IMR-90 (cell line): ENCODE results near the gene AXIN1. TPM values are rescaled to one million over a fixed set of nuclear protein-coding genes. Genes with fewer than 3 reads are reported as not detected.
A peak's percentile ranks its signal among the peaks of the same experiment; 100 is the strongest.
"Not testable (repeated sequence)": the region's sequence is repeated elsewhere in the genome, so short reads cannot be mapped to it uniquely, and the experiment has no call there.

Source experiments
- ATAC-seq: fragments of 200-7000 bp; cut with Tn5 transposase; 2 replicates; pipeline ENCODE4 v1.9.1; 2020; ENCODE audit warnings: low read depth, mild to moderate bottlenecking, moderate library complexity
- BruUV-seq: library from RNA; stranded (reverse); fragments of 400-500 nt; replicated peaks from 2 replicates; lab custom pipeline; 2021; lab: Mats Ljungman, UMichigan
- CTCF ChIA-PET: fragments of 300-600 bp; formaldehyde crosslinking; extraction: SDS; loops from one replicate; lab custom pipeline; 2021; ENCODE audit warnings: antibody characterized with exemption; lab: Yijun Ruan, JAX
- POLR2A ChIA-PET: fragments of 300-600 bp; sonication (Branson Sonifier 250); formaldehyde crosslinking; loops from one replicate; lab custom pipeline; 2022; ENCODE audit warnings: antibody characterized with exemption; ENCODE audit not compliant: unreplicated experiment; lab: Charles Lee
- DNase-seq: peaks from one replicate; pipeline ENCODE4 v3.0.0; 2013
- H2AFZ ChIP-seq: replicated peaks from 2 replicates; pipeline ENCODE3; 2013; ENCODE audit warnings: low read length, mild to moderate bottlenecking; ENCODE audit not compliant: poor library complexity
- H2AK5ac ChIP-seq: 2 replicates; pipeline ENCODE4 v1.6.1; 2013; ENCODE audit warnings: low read depth, low read length, inconsistent platforms
- H2AK9ac ChIP-seq: replicated peaks from 2 replicates; pipeline ENCODE3; 2013; ENCODE audit warnings: mild to moderate bottlenecking, low read depth, low read length, moderate library complexity; ENCODE audit not compliant: poor library complexity
- H2BK120ac ChIP-seq: 2 replicates; pipeline ENCODE4 v1.6.1; 2013; ENCODE audit warnings: low read depth, low read length, inconsistent platforms
- H2BK15ac ChIP-seq: 3 replicates; pipeline ENCODE4 v1.6.1; 2013; ENCODE audit warnings: low read depth, low read length, inconsistent platforms
- H2BK20ac ChIP-seq: 2 replicates; pipeline ENCODE4 v1.6.1; 2013; ENCODE audit warnings: low read depth, mild to moderate bottlenecking, inconsistent platforms, low read length, moderate library complexity
- H2BK5ac ChIP-seq: 2 replicates; pipeline ENCODE4 v1.6.1; 2013; ENCODE audit warnings: mild to moderate bottlenecking, low read depth, low read length, inconsistent platforms; ENCODE audit not compliant: poor library complexity, severe bottlenecking
- H3K14ac ChIP-seq: replicated peaks from 2 replicates; pipeline ENCODE4 v1.6.1; 2013; ENCODE audit warnings: low read depth, low read length, inconsistent platforms
- H3K18ac ChIP-seq: 2 replicates; pipeline ENCODE4 v1.6.1; 2013; ENCODE audit warnings: low read depth, low read length, control low read depth
- H3K23ac ChIP-seq: 2 replicates; pipeline ENCODE4 v1.6.1; 2013; ENCODE audit warnings: low read depth, low read length, inconsistent platforms
- H3K27ac ChIP-seq: 2 replicates; pipeline ENCODE4 v1.5.1; 2013; ENCODE audit warnings: mild to moderate bottlenecking, control low read depth, low read length; ENCODE audit not compliant: insufficient read depth
- H3K27me3 ChIP-seq: 2 replicates; pipeline ENCODE4 v1.6.1; 2013; ENCODE audit warnings: low read length; ENCODE audit not compliant: control insufficient read depth, insufficient read depth
- H3K36me3 ChIP-seq: 2 replicates; pipeline ENCODE4 v1.6.1; 2013; ENCODE audit warnings: low read length, mixed read lengths; ENCODE audit not compliant: control insufficient read depth, insufficient read depth
- H3K4ac ChIP-seq: 2 replicates; pipeline ENCODE4 v1.6.1; 2013; ENCODE audit warnings: low read depth, low read length, inconsistent platforms
- H3K4me1 ChIP-seq: 2 replicates; pipeline ENCODE4 v1.6.1; 2013; ENCODE audit warnings: low read length, mixed read lengths; ENCODE audit not compliant: control insufficient read depth, insufficient read depth
- H3K4me2 ChIP-seq: 2 replicates; pipeline ENCODE4 v1.6.1; 2013; ENCODE audit warnings: low read depth, mild to moderate bottlenecking, control low read depth, low read length, moderate library complexity
- H3K4me3 ChIP-seq: 2 replicates; pipeline ENCODE4 v1.5.1; 2013; ENCODE audit warnings: low read depth, mild to moderate bottlenecking, control low read depth, low read length, moderate library complexity; ENCODE audit not compliant: insufficient read depth
- H3K56ac ChIP-seq: 2 replicates; pipeline ENCODE4 v1.6.1; 2013; ENCODE audit warnings: low read length, inconsistent platforms; ENCODE audit not compliant: insufficient read depth; ENCODE audit errors: extremely low read depth
- H3K79me1 ChIP-seq, 2 experiments: 2 replicates each; pipeline ENCODE4 v1.6.1; 2013; ENCODE audit warnings: low read length in 2 of 2, inconsistent platforms in 1 of 2, low read depth in 1 of 2
- H3K9ac ChIP-seq: 2 replicates; pipeline ENCODE4 v1.6.1; 2013; ENCODE audit warnings: low read depth, low read length, control low read depth
- H3K9me1 ChIP-seq: 2 replicates; pipeline ENCODE4 v1.6.1; 2013; ENCODE audit warnings: low read length, inconsistent platforms; ENCODE audit not compliant: insufficient read depth
- H3K9me3 ChIP-seq: 2 replicates; pipeline ENCODE4 v1.6.1; 2013; ENCODE audit warnings: low read length; ENCODE audit not compliant: control insufficient read depth, insufficient read depth
- H4K20me1 ChIP-seq: 2 replicates; pipeline ENCODE4 v1.6.1; 2013; ENCODE audit warnings: low read length, inconsistent platforms; ENCODE audit not compliant: insufficient read depth
- H4K5ac ChIP-seq: 2 replicates; pipeline ENCODE4 v1.6.1; 2013; ENCODE audit warnings: mild to moderate bottlenecking, low read depth, low read length, control low read depth
- H4K8ac ChIP-seq, 2 experiments: 2 replicates each; pipeline ENCODE4 v1.6.1; 2013; ENCODE audit warnings: low read depth in 2 of 2, low read length in 2 of 2, control low read depth in 1 of 2, inconsistent platforms in 1 of 2
- H4K91ac ChIP-seq: 2 replicates; pipeline ENCODE4 v1.6.1; 2013; ENCODE audit warnings: low read depth, low read length, inconsistent platforms; ENCODE audit not compliant: insufficient read depth
- WGBS, 2 experiments: methylation state at CpG; one replicate each; pipeline versions ENCODE4 v1.1.5 to v1.1.7; 2013; ENCODE audit warnings: missing lambda C conversion rate in 2 of 2; ENCODE audit not compliant: insufficient read length in 1 of 2; ENCODE audit errors: extremely low coverage in 2 of 2; 5-methylcytosine and 5-hydroxymethylcytosine counted together
- dilution Hi-C: fragments of 300-500 bp; cut with HindIII; formaldehyde crosslinking; loops from one replicate; pipeline ENCODE4 v1.14.3; 2018; ENCODE audit warnings: low sequenced_read_pairs; ENCODE audit not compliant: unreplicated experiment
- in situ Hi-C: fragments of 300-500 bp; cut with MboI; formaldehyde crosslinking; loops from 3 replicates; pipeline ENCODE4 v1.14.3; 2019; ENCODE audit warnings: low sequenced_read_pairs, inconsistent platforms, mixed read lengths
- intact Hi-C: fragments of 100-400 bp; cut with micrococcal nuclease; formaldehyde crosslinking; loops from 2 replicates; pipeline ENCODE4 v1.10.0; 2022
- polyA plus RNA-seq, 3 experiments: library from polyadenylated mRNA; depleted of rRNA; stranded (reverse); fragments of >200 nt; gene quantifications; 2 replicates each; pipeline ENCODE4 v1.2.3, GENCODE V29; 2012; ENCODE audit warnings: low replicate concordance in 1 of 3
- total RNA-seq: library from RNA; depleted of rRNA; stranded (reverse); fragments of >200 nt; gene quantifications from 2 replicates; pipeline ENCODE4 v1.2.3, GENCODE V29; 2012

AXIN1 gene
- total and polyA plus RNA-seq, 2 of the 4 experiments (the other 2 are of a cell fraction): 10.9 to 14.2 TPM

GRCh38 chr16:378113-378820 lies 25.7 kb upstream of the AXIN1 start:
- Histone ChIP-seq H4K20me1 (peaks cover 16% of the 10 kb centered on the region), H3K79me1 (peaks cover 13 to 29% of the 10 kb centered on the region in 2 experiments; a peak in 3 of 4 replicates), H3K36me3 (peaks cover 38% of the 10 kb centered on the region), H2AK9ac (peak overlapping the region; percentile 39)
- H3K4ac ChIP-seq, H2AK5ac ChIP-seq, H4K91ac ChIP-seq, H2BK120ac ChIP-seq, POLR2A ChIA-PET, H3K9me1 ChIP-seq, H3K14ac ChIP-seq, H2AFZ ChIP-seq, H4K8ac ChIP-seq, H3K27ac ChIP-seq, BruUV-seq, H3K4me1 ChIP-seq, H4K5ac ChIP-seq, in situ Hi-C loops, ATAC-seq, H3K23ac ChIP-seq, H3K9me3 ChIP-seq, H3K27me3 ChIP-seq, intact Hi-C loops, H3K4me3 ChIP-seq, H2BK20ac ChIP-seq, H3K9ac ChIP-seq, H3K18ac ChIP-seq, H2BK15ac ChIP-seq, dilution Hi-C loops, CTCF ChIA-PET, H2BK5ac ChIP-seq, H3K56ac ChIP-seq, DNase-seq, H3K4me2 ChIP-seq: not testable (repeated sequence)
- 93% methylated on average over 20 of the region's 36 CpGs; no CpG with 5 or more reads in 1 of the 2 experiments for WGBS, 2 experiments
